AG09319 (cell line): ENCODE data around the gene KIF26B.

Source experiments
- DNase-seq: peaks from one replicate; pipeline ENCODE4 v3.0.0-alpha.2; 2010; ENCODE audit warnings: low read depth; ENCODE audit errors: extremely low read depth
- TF ChIP-seq, protein P1 (sequence below): IDR thresholded peaks from 2 replicates; pipeline ENCODE4 v1.5.1; 2011; ENCODE audit warnings: low read depth, mild to moderate bottlenecking, inconsistent platforms, low read length, moderate library complexity

KIF26B gene

DNA sequence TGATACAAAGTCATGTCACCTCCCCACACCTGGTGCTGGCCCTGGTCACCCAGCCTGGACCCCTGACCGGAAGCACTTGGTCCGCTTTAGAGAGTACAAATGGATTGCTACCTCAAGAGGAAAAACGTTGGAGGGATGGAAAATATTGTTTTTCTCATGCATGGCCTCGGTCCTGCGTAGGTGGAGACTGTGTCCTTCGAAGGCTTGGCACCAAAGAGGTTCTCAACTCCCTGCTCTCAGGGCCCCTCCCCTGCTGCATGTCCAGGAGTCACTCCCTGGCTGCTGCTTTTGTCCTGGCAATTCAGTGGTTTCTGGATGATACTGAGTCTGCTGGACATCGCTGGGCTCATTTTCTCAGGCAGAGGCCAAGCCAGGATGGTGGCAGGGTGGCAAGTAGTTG is 529.8 kb downstream of the KIF26B start:
- DNase-seq = no peak
- TF ChIP-seq, protein P1, sequence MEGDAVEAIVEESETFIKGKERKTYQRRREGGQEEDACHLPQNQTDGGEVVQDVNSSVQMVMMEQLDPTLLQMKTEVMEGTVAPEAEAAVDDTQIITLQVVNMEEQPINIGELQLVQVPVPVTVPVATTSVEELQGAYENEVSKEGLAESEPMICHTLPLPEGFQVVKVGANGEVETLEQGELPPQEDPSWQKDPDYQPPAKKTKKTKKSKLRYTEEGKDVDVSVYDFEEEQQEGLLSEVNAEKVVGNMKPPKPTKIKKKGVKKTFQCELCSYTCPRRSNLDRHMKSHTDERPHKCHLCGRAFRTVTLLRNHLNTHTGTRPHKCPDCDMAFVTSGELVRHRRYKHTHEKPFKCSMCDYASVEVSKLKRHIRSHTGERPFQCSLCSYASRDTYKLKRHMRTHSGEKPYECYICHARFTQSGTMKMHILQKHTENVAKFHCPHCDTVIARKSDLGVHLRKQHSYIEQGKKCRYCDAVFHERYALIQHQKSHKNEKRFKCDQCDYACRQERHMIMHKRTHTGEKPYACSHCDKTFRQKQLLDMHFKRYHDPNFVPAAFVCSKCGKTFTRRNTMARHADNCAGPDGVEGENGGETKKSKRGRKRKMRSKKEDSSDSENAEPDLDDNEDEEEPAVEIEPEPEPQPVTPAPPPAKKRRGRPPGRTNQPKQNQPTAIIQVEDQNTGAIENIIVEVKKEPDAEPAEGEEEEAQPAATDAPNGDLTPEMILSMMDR = no peak

DNA sequence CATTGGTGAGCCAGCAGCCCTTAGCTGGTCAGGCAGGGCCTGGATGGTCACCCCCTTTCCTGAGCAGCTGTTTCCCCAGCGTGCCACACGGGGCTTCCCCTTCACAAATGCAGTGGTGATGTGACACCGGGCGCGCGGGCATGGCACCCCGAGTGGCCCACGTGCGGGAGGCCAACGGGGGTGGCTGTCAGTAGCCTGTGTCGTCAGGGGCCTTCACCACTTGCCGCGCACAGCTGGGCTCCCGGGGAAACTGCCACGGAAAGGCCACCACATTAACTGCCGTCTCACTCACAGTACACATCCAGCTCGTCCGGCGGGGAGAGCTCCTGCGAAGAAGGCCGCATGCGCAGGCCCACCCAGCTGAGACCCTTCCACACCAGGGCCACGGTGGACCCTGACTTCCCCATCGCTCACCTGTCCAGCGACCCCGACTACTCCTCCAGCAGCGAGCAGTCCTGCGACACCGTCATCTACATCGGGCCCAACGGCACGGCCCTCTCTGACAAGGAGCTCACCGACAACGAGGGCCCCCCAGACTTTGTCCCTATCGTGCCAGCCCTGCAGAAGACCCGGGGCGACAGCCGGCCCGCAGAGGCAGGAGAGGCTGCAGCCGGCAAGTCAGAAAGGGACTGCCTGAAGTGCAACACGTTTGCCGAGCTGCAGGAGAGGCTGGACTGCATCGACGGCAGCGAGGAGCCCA is 530.5 kb downstream of the KIF26B start:
- TF ChIP-seq, protein P1 = no peak
- DNase-seq = no peak

DNA sequence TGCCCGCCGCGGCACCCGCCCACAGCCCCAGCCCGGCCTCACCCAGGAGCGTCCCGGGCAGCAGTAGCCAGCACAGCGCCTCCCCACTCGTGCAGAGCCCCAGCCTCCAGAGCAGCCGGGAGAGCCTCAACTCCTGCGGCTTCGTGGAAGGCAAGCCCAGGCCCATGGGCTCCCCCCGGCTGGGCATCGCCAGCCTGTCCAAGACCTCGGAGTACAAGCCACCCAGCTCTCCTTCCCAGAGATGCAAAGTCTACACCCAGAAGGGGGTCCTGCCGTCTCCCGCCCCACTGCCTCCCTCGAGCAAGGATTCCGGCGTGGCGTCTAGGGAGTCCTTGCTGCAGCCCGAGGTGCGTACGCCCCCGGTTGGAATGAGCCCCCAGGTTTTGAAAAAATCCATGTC is 531.2 kb downstream of the KIF26B start:
- DNase-seq = no peak
- TF ChIP-seq, protein P1 = no peak

DNA sequence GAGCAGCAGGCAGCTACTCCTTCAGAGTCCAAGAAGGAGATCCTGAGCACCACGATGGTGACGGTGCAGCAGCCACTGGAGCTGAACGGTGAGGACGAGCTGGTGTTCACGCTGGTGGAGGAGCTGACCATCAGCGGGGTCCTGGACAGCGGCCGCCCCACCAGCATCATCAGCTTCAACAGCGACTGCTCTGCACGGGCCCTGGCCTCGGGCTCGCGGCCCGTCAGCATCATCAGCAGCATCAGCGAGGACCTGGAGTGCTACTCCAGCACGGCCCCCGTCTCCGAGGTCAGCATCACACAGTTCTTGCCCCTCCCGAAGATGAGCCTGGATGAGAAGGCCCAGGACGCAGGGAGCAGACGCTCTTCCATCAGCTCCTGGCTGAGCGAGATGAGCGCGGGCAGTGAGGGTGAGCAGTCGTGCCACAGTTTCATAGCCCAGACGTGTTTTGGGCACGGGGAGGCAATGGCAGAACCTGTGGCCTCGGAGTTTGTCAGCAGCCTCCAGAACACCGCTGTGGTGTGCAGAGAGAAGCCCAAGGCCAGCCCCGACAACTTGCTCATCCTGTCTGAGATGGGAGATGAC is 531.8 kb downstream of the KIF26B start:
- no peak for DNase-seq
- TF ChIP-seq, protein P1 = no peak

DNA sequence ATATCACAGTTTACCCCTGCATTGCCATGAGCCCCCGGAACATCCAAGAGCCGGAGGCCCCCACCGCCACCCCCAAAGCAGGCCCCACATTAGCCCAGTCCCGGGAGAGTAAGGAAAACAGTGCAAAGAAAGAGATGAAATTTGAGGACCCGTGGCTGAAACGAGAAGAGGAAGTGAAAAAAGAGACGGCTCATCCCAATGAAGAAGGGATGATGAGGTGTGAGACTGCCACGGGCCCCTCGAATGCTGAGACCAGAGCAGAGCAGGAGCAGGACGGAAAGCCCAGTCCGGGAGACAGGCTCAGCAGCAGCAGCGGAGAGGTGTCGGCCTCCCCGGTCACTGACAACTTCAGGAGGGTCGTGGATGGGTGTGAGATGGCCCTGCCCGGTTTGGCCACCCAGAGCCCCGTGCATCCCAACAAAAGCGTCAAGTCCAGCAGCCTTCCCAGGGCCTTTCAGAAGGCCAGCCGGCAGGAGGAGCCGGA is 532.4 kb downstream of the KIF26B start:
- no peak for DNase-seq
- TF ChIP-seq, protein P1 = peak; percentile 15

DNA sequence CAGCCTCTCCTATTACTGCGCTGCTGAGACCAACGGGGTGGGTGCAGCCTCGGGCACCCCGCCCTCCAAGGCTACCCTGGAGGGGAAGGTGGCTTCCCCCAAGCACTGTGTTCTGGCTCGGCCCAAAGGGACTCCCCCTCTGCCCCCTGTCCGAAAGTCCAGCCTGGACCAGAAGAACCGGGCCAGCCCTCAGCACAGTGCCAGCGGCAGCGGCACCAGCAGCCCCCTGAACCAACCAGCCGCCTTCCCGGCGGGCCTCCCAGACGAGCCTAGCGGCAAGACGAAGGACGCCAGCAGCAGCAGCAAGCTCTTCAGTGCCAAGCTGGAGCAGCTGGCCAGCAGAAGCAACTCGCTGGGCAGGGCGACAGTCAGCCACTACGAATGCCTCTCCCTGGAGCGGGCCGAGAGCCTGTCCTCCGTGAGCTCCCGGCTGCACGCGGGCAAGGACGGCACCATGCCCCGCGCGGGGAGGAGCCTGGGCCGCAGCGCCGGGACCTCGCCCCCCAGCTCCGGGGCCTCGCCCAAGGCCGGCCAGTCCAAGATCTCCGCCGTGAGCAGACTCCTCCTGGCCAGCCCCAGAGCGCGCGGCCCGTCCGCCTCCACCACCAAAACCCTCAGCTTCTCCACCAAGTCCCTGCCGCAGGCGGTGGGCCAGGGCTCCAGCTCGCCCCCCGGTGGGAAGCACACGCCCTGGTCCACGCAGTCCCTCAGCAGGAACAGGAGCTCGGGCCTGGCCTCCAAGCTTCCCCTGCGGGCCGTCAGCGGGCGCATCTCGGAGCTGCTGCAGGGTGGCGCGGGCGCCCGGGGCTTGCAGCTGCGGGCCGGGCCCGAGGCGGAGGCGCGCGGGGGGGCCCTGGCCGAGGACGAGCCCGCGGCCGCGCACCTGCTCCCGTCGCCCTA is 533.1 kb downstream of the KIF26B start:
- no peak for DNase-seq

More for the DNA sequence above, 533.1 kb downstream of the KIF26B start:
- TF ChIP-seq, protein P1 = no peak; the same call in none of the 2 replicates
